Keratinocyte (primary cell): ENCODE measurements around the gene SIGMAR1. TPM values are rescaled to one million over a fixed set of nuclear protein-coding genes. Genes with fewer than 3 reads are reported as not detected.

Experiments used
- DNase-seq: peaks from one replicate; pipeline ENCODE4 v3.0.0-alpha.2; 2011; ENCODE audit warnings: low read depth, missing footprints, low spot score
- FAIRE-seq: peaks from 2 replicates; lab custom pipeline; 2011; peaks lifted over from hg19 to GRCh38; lab: Jason Lieb, UNC
- H2AFZ ChIP-seq: 2 replicates; pipeline ENCODE4 v1.6.0; 2012; ENCODE audit warnings: low read length, control low read depth, inconsistent platforms; ENCODE audit not compliant: control insufficient read depth
- H3K27ac ChIP-seq: 2 replicates; pipeline ENCODE4 v1.5.1; 2011; ENCODE audit warnings: low read length; ENCODE audit not compliant: control insufficient read depth, insufficient read depth
- H3K27me3 ChIP-seq: 3 replicates; pipeline ENCODE4 v1.6.0; 2011; ENCODE audit warnings: low read length; ENCODE audit not compliant: control insufficient read depth, insufficient read depth; ENCODE audit errors: extremely low read depth
- H3K36me3 ChIP-seq, 2 experiments: 2 replicates in 1 of 2; 3 replicates in 1 of 2; pipeline ENCODE4 v1.5.1; 2011; ENCODE audit warnings: low read length in 2 of 2, mild to moderate bottlenecking in 1 of 2; ENCODE audit not compliant: control insufficient read depth in 2 of 2, insufficient read depth in 2 of 2; ENCODE audit errors: extremely low read depth in 1 of 2
- H3K4me1 ChIP-seq: 3 replicates; pipeline ENCODE4 v1.5.1; 2011; ENCODE audit warnings: low read length; ENCODE audit not compliant: control insufficient read depth, insufficient read depth; ENCODE audit errors: extremely low read depth
- H3K4me2 ChIP-seq: 3 replicates; pipeline ENCODE4 v1.6.0; 2011; ENCODE audit warnings: low read depth, low read length; ENCODE audit not compliant: control insufficient read depth, insufficient read depth; ENCODE audit errors: extremely low read depth
- H3K4me3 ChIP-seq, 3 experiments: fragments of 200-600 bp in 1 of 3; sonication (generic) in 1 of 3; 2 replicates in 2 of 3; 3 replicates in 1 of 3; pipeline ENCODE4 v1.5.1; 2011 to 2016; ENCODE audit warnings: low read length in 3 of 3, mild to moderate bottlenecking in 3 of 3, control low read depth in 2 of 3, inconsistent platforms in 1 of 3, low read depth in 1 of 3, mixed read lengths in 1 of 3, mixed run types in 1 of 3, moderate library complexity in 1 of 3; ENCODE audit not compliant: control insufficient read depth in 2 of 3, insufficient read depth in 2 of 3; ENCODE audit errors: extremely low read depth in 1 of 3
- H3K79me2 ChIP-seq: 2 replicates; pipeline ENCODE4 v1.6.0; 2012; ENCODE audit warnings: low read length; ENCODE audit not compliant: control insufficient read depth, insufficient read depth
- H3K9ac ChIP-seq: 3 replicates; pipeline ENCODE4 v1.6.0; 2011; ENCODE audit warnings: low read length; ENCODE audit not compliant: control insufficient read depth, insufficient read depth; ENCODE audit errors: extremely low read depth
- H3K9me1 ChIP-seq: 3 replicates; pipeline ENCODE4 v1.6.0; 2011; ENCODE audit warnings: low read length; ENCODE audit not compliant: control insufficient read depth, insufficient read depth; ENCODE audit errors: extremely low read depth
- H3K9me3 ChIP-seq: 2 replicates; pipeline ENCODE4 v1.5.1; 2012; ENCODE audit warnings: low read depth, low read length; ENCODE audit not compliant: control insufficient read depth
- H4K20me1 ChIP-seq: 3 replicates; pipeline ENCODE4 v1.6.0; 2011; ENCODE audit warnings: low read length; ENCODE audit not compliant: control insufficient read depth, insufficient read depth; ENCODE audit errors: extremely low read depth
- CTCF ChIP-seq, 3 experiments: IDR thresholded peaks in 1 of 3; conservative IDR thresholded peaks in 1 of 3; optimal IDR thresholded peaks in 1 of 3; 2 replicates in 2 of 3; 3 replicates in 1 of 3; pipeline versions ENCODE3 to v1.5.1; 2011; ENCODE audit warnings: low read length in 3 of 3, mild to moderate bottlenecking in 3 of 3, moderate library complexity in 2 of 3, control low read depth in 1 of 3, inconsistent platforms in 1 of 3; ENCODE audit not compliant: insufficient read depth in 2 of 3; ENCODE audit errors: extremely low read depth in 1 of 3
- EZH2 ChIP-seq: IDR thresholded peaks from one replicate; pipeline ENCODE4 v1.6.1; 2012; ENCODE audit warnings: inconsistent platforms, mild to moderate bottlenecking, low read length, moderate library complexity
- dilution Hi-C: fragments of 300-500 bp; cut with MboI; formaldehyde crosslinking; loops from one replicate; pipeline ENCODE4 v1.7.0; 2020; ENCODE audit warnings: low sequenced_read_pairs; ENCODE audit not compliant: extremely low pct_ligation_motif_present
- polyA plus RNA-seq, 5 experiments: library from polyadenylated mRNA; depleted of rRNA in 3 of 5; stranded (reverse) in 3 of 5; stranded (forward) in 1 of 5; unstranded in 1 of 5; fragments of >200 nt; gene quantifications; 1 replicate in 1 of 5; 2 replicates in 3 of 5; 3 replicates in 1 of 5; pipeline versions ENCODE4 v1.2.1 to v1.2.3, GENCODE V29; 2011 to 2012; ENCODE audit warnings: missing spikeins in 2 of 5, low read depth in 1 of 5, low replicate concordance in 1 of 5

SIGMAR1 gene
- polyA plus RNA-seq, 1 donor (not counting 4 experiments of a cell fraction or from before 2014, with no cell fraction given), result 74.9 TPM

- H3K36me3 ChIP-seq, result peaks cover 9 to 12% of the 10 kb centered on the region in 2 experiments
- peaks cover 42% of the 10 kb centered on the region for H3K27me3 ChIP-seq
- peaks cover 8% of the 10 kb centered on the region for H3K4me1 ChIP-seq
- peaks cover 6% of the 10 kb centered on the region for H3K79me2 ChIP-seq
- TF ChIP-seq EZH2 (no peak), CTCF (optimal IDR thresholded peaks at IDR 0.05 in 1 of 3, IDR thresholded peaks at IDR 0.05 in 1 of 3, conservative IDR thresholded peaks at IDR 0.05 in 1 of 3; ENCODE audit: extremely low read depth in 1 of 3, insufficient read depth in 2 of 3, low read length in 3 of 3) (no peak)
- H3K9me1 ChIP-seq, result no peaks in the 10 kb centered on the region
- H3K9ac ChIP-seq, result no peak overlapping the region
- DNase-seq (no peak), FAIRE-seq (peak; percentile 44)
- dilution Hi-C loops, result no loop called here
- H3K27ac ChIP-seq, result no peak overlapping the region
- H3K4me3 ChIP-seq, result no peak overlapping the region
- no peak overlapping the region for H2AFZ ChIP-seq
- no peak overlapping the region for H3K4me2 ChIP-seq
- no peaks in the 10 kb centered on the region for H3K9me3 ChIP-seq
- peaks cover 2% of the 10 kb centered on the region for H4K20me1 ChIP-seq
These were observed 7.0 kb downstream of the SIGMAR1 start for GRCh38 chr9:34630402-34631154.

GRCh38 chr9:34629491-34629808 is 8.1 kb downstream of the SIGMAR1 start:
- no peak overlapping the region for H3K9ac ChIP-seq
- peaks cover 47% of the 10 kb centered on the region for H3K27me3 ChIP-seq

More at GRCh38 chr9:34629491-34629808, 8.1 kb downstream of the SIGMAR1 start:
- DNase-seq (no peak), FAIRE-seq (no peak)
- Histone ChIP-seq H3K4me3 (peak overlapping the region in 1 of 3 experiments; percentile 38), H3K9me1 (no peaks in the 10 kb centered on the region), H3K4me2 (peak overlapping the region; percentile 47), H4K20me1 (no peaks in the 10 kb centered on the region), H3K27ac (no peak overlapping the region), H2AFZ (no peak overlapping the region), H3K79me2 (no peaks in the 10 kb centered on the region), H3K9me3 (no peaks in the 10 kb centered on the region), H3K36me3 (peaks cover 0 to 1% of the 10 kb centered on the region in 2 experiments), H3K4me1 (peaks cover 5% of the 10 kb centered on the region)
- no peak for TF ChIP-seq CTCF (optimal IDR thresholded peaks at IDR 0.05 in 1 of 3, IDR thresholded peaks at IDR 0.05 in 1 of 3, conservative IDR thresholded peaks at IDR 0.05 in 1 of 3; ENCODE audit: extremely low read depth in 1 of 3, insufficient read depth in 2 of 3, low read length in 3 of 3)
- peak; percentile 43 for TF ChIP-seq EZH2
- dilution Hi-C loops, result no loop called here
